ENCODE measurements around the gene MTHFD1.

Gene MTHFD1

GRCh38 chr14:64454671-64455070 lies 66.5 kb downstream of the MTHFD1 start:
- FAIRE-seq: no peak

- no peak for FAIRE-seq
Observed at GRCh38 chr14:64459405-64460136, 71.4 kb downstream of the MTHFD1 start.

GRCh38 chr14:64461221-64461620 lies 73.1 kb downstream of the MTHFD1 start:
- FAIRE-seq: no peak

- FAIRE-seq: no peak
Observed at GRCh38 chr14:64463195-64463594, 75.0 kb downstream of the MTHFD1 start.

- no peak for FAIRE-seq
Observed at GRCh38 chr14:64463873-64464272, 75.7 kb downstream of the MTHFD1 start.

- FAIRE-seq: no peak
Observed at GRCh38 chr14:64464651-64465050, 76.5 kb downstream of the MTHFD1 start.

GRCh38 chr14:64465191-64465822 lies 77.2 kb downstream of the MTHFD1 start, which contains the start of gene AKAP5:
TSS of gene AKAP5 (plus strand) at chr14:64465499. CDS start at chr14:64468395, 2,896 bp downstream.
- no peak for FAIRE-seq

- FAIRE-seq: no peak
Observed at GRCh38 chr14:64465831-64466554, 77.8 kb downstream of the MTHFD1 start.

GRCh38 chr14:64467101-64467500 lies 78.9 kb downstream of the MTHFD1 start:
- FAIRE-seq: no peak

GRCh38 chr14:64467566-64467965 lies 79.4 kb downstream of the MTHFD1 start:
- no peak for FAIRE-seq

GRCh38 chr14:64468451-64468850 lies 80.3 kb downstream of the MTHFD1 start:
- FAIRE-seq: no peak

GRCh38 chr14:64474041-64474440 lies 85.9 kb downstream of the MTHFD1 start:
- FAIRE-seq: no peak

GRCh38 chr14:64474698-64475097 lies 86.5 kb downstream of the MTHFD1 start:
- no peak for FAIRE-seq

GRCh38 chr14:64475585-64476273 lies 87.6 kb downstream of the MTHFD1 start:
- no peak for FAIRE-seq

GRCh38 chr14:64476438-64476837 lies 88.3 kb downstream of the MTHFD1 start:
- no peak for FAIRE-seq

- peak; percentile 84 for FAIRE-seq
Observed at GRCh38 chr14:64478634-64479250, 90.6 kb downstream of the MTHFD1 start.

- FAIRE-seq: no peak
Observed at GRCh38 chr14:64488590-64489099, 100.5 kb downstream of the MTHFD1 start.

- no peak for FAIRE-seq
Observed at GRCh38 chr14:64491637-64492036, 103.5 kb downstream of the MTHFD1 start.

- no peak for FAIRE-seq
Observed at GRCh38 chr14:64493455-64493854, 105.3 kb downstream of the MTHFD1 start.

- FAIRE-seq: no peak
Observed at GRCh38 chr14:64495252-64495651, 107.1 kb downstream of the MTHFD1 start.

- FAIRE-seq: no peak
Observed at GRCh38 chr14:64496764-64497163, 108.6 kb downstream of the MTHFD1 start.

- no peak for FAIRE-seq
Observed at GRCh38 chr14:64500088-64500487, 111.9 kb downstream of the MTHFD1 start.
